OCI-LY3 (cell line): Measurements from ENCODE around the gene RSPH1.

Experiments
- H2AFZ ChIP-seq: fragments of 200-600, 300-600 bp; shearing (Covaris generic); 2 replicates; pipeline ENCODE4 v1.6.0; 2014; ENCODE audit warnings: antibody characterized with exemption, low read depth, low read length
- H3K27ac ChIP-seq: fragments of 200-600, 300-600 bp; sonication (generic); 2 replicates; pipeline ENCODE4 v1.5.1; 2014; ENCODE audit warnings: mild to moderate bottlenecking, low read length, moderate library complexity, mixed read lengths
- H3K27me3 ChIP-seq: fragments of 200-600, 300-600 bp; sonication (generic); 2 replicates; pipeline ENCODE4 v1.6.1; 2014; ENCODE audit warnings: low read depth, low read length, mixed read lengths
- H3K36me3 ChIP-seq: fragments of 200-600, 300-600 bp; sonication (generic); replicated peaks from 2 replicates; pipeline ENCODE3; 2014; ENCODE audit warnings: low read depth, low read length, mixed read lengths
- H3K4me1 ChIP-seq: fragments of 300-600, 200-600 bp; sonication (generic); 2 replicates; pipeline ENCODE4 v1.6.1; 2014; ENCODE audit warnings: low read length, mixed read lengths
- H3K4me2 ChIP-seq: fragments of 200-600, 300-600 bp; sonication (generic); 2 replicates; pipeline ENCODE4 v1.6.1; 2014; ENCODE audit warnings: low read length, mixed read lengths
- H3K4me3 ChIP-seq: fragments of 300-600, 200-600 bp; sonication (generic); 2 replicates; pipeline ENCODE4 v1.5.1; 2014; ENCODE audit warnings: antibody characterized with exemption, mild to moderate bottlenecking, low read length, moderate library complexity
- H3K79me2 ChIP-seq: fragments of 300-600, 200-600 bp; shearing (Covaris generic); 2 replicates; pipeline ENCODE4 v1.6.1; 2014; ENCODE audit warnings: mild to moderate bottlenecking, low read length, mixed read lengths
- H3K9ac ChIP-seq: fragments of 300-600, 200-600 bp; shearing (Covaris generic); 2 replicates; pipeline ENCODE4 v1.6.0; 2014; ENCODE audit warnings: mild to moderate bottlenecking, low read length, moderate library complexity
- H3K9me3 ChIP-seq: fragments of 200-600, 300-600 bp; shearing (Covaris generic); 2 replicates; pipeline ENCODE4 v1.6.1; 2014; ENCODE audit warnings: low read length, mixed read lengths; ENCODE audit not compliant: insufficient read depth
- H4K20me1 ChIP-seq: fragments of 200-600, 300-600 bp; sonication (generic); 2 replicates; pipeline ENCODE4 v1.6.1; 2016; ENCODE audit warnings: low read length, mixed read lengths; ENCODE audit not compliant: insufficient read depth
- EZH2phosphoT487 ChIP-seq: fragments of 200-600 bp; shearing (Covaris generic); IDR thresholded peaks from 2 replicates; pipeline ENCODE4 v1.6.1; 2018; ENCODE audit warnings: antibody characterized with exemption, mixed run types, low read depth
- TF ChIP-seq, protein P1 (sequence below): fragments of 200-600, 300-600 bp; sonication (generic); IDR thresholded peaks from 2 replicates; pipeline ENCODE4 v1.5.1; 2014; ENCODE audit warnings: antibody characterized with exemption, low read length, low read depth

The RSPH1 gene

DNA sequence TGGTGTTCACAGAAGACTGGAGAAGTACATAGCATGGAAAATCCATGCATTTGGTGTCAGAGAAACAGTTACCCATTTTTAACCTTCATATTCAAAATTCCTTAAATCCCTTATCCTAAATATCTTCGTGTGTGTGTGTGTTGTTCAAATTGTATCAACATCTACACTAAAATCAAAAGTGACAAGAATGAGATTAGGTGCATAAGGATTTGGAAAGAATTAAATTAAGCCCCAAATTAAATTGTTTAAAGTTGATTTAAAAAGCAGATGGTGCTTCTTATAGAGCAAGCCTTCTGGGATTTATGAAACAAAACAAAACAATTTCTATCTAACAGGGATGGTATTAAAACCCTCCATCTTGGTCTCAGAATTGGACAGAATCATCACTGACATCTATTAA lies 4.7 kb downstream of the RSPH1 start:
- H3K27ac ChIP-seq: no peak overlapping the region
- H3K79me2 ChIP-seq: no peaks in the 10 kb centered on the region
- no peaks in the 10 kb centered on the region for H4K20me1 ChIP-seq
- no peak overlapping the region for H2AFZ ChIP-seq
- peaks cover 5% of the 10 kb centered on the region; the same call in 1 of the 2 replicates for H3K4me1 ChIP-seq
- H3K4me3 ChIP-seq: no peak overlapping the region
- H3K27me3 ChIP-seq: no peaks in the 10 kb centered on the region
- H3K9me3 ChIP-seq: no peaks in the 10 kb centered on the region
- no peak overlapping the region for H3K4me2 ChIP-seq
- TF ChIP-seq EZH2phosphoT487: no peak
- TF ChIP-seq, protein P1, sequence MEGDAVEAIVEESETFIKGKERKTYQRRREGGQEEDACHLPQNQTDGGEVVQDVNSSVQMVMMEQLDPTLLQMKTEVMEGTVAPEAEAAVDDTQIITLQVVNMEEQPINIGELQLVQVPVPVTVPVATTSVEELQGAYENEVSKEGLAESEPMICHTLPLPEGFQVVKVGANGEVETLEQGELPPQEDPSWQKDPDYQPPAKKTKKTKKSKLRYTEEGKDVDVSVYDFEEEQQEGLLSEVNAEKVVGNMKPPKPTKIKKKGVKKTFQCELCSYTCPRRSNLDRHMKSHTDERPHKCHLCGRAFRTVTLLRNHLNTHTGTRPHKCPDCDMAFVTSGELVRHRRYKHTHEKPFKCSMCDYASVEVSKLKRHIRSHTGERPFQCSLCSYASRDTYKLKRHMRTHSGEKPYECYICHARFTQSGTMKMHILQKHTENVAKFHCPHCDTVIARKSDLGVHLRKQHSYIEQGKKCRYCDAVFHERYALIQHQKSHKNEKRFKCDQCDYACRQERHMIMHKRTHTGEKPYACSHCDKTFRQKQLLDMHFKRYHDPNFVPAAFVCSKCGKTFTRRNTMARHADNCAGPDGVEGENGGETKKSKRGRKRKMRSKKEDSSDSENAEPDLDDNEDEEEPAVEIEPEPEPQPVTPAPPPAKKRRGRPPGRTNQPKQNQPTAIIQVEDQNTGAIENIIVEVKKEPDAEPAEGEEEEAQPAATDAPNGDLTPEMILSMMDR: no peak
- no peak overlapping the region for H3K9ac ChIP-seq
- no peaks in the 10 kb centered on the region for H3K36me3 ChIP-seq

DNA sequence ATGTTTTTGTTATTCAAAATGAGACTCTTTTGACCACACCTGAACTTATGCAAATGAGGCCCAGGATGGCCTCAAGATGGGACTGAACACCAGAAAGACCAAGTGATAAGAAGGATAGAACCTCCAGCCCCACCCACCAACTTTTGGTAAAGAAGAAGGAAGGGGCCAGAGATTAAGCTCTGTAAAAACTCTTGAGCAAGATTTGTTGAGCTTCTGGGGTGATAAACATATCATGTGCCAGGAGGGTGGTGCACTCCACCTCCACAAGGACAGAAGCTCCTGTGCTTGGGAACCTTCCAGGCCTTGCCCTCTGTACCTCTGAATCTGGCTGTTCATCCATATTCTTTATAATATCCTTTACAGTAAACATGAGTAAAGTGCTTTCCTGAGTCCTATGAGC lies 5.3 kb downstream of the RSPH1 start:
- Histone ChIP-seq H3K27ac (no peak overlapping the region), H3K4me3 (no peak overlapping the region), H3K79me2 (no peaks in the 10 kb centered on the region), H3K9ac (no peak overlapping the region), H3K4me1 (peaks cover 5% of the 10 kb centered on the region; the same call in 1 of the 2 replicates), H3K36me3 (no peaks in the 10 kb centered on the region), H3K27me3 (no peaks in the 10 kb centered on the region), H2AFZ (no peak overlapping the region), H4K20me1 (no peaks in the 10 kb centered on the region), H3K4me2 (no peak overlapping the region), H3K9me3 (no peaks in the 10 kb centered on the region)
- TF ChIP-seq EZH2phosphoT487: no peak
- TF ChIP-seq, protein P1: no peak

DNA sequence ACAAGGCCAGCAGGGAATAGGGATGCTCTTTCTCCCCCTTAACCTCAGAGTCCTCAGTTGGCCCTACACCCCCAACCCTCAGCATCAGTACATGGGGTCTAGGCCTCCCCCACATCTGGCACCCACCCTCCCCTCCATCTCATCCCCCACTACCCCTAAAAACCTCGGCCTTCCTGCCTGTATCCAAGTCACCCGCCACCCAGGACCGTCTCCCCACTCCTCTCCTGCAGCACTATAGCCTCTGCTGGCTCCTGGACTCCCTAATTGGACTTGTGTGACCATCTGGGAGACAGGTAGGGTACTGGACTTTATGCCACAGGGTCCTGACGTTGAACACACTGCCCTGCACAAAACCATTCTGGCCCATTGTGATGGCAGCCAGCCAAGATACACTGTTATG lies 6.0 kb downstream of the RSPH1 start:
- no peaks in the 10 kb centered on the region for H3K9me3 ChIP-seq
- no peak overlapping the region for H3K27ac ChIP-seq
- H3K4me2 ChIP-seq: no peak overlapping the region
- H3K27me3 ChIP-seq: no peaks in the 10 kb centered on the region
- no peaks in the 10 kb centered on the region for H3K36me3 ChIP-seq
- H3K4me1 ChIP-seq: no peaks in the 10 kb centered on the region
- H4K20me1 ChIP-seq: no peaks in the 10 kb centered on the region
- no peak overlapping the region for H3K4me3 ChIP-seq
- no peak overlapping the region for H3K9ac ChIP-seq
- no peak overlapping the region for H2AFZ ChIP-seq
- TF ChIP-seq, protein P1: no peak
- no peak for TF ChIP-seq EZH2phosphoT487
- H3K79me2 ChIP-seq: no peaks in the 10 kb centered on the region

DNA sequence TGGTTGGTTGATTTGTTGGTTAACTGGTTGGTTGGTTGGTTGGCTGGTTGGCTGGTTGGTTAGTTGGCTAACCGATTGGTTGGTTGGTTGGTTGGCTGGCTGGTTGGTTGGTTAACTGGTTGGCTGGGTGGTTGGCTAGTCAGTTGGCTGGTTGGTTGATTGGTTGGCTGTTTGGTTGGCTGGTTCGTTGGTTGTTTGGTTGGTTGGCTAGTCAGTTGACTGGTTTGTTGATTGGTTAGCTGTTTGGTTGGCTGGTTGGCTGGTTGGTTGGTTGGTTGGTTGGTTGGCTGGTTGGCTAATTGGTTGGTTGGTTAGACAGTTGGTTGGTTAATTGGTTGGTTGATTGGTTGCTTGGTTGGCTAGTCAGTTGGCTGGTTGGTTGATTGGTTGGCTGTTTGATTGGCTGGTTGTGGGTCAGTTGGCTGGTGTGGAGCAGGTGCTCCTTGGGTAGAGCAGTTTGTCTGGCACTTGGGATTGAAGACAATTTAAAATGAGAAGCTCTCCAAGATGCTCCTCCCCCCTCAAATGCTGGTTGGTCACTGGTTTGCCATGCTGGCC lies 6.9 kb downstream of the RSPH1 start:
- Histone ChIP-seq H3K79me2 (no peaks in the 10 kb centered on the region), H3K27me3 (no peaks in the 10 kb centered on the region), H3K4me1 (no peaks in the 10 kb centered on the region), H3K27ac (no peak overlapping the region), H3K4me3 (no peak overlapping the region), H4K20me1 (no peaks in the 10 kb centered on the region), H3K9ac (no peak overlapping the region), H2AFZ (no peak overlapping the region), H3K36me3 (no peaks in the 10 kb centered on the region), H3K9me3 (no peaks in the 10 kb centered on the region), H3K4me2 (no peak overlapping the region)
- TF ChIP-seq EZH2phosphoT487: no peak
- TF ChIP-seq, protein P1: no peak
